H1 (cell line): Measurements from ENCODE around the gene LRRC4. TPM values are rescaled to one million over a fixed set of nuclear protein-coding genes. Genes with fewer than 3 reads are reported as not detected.

Experiments used
- polyA plus RNA-seq, 7 experiments: library from polyadenylated mRNA; depleted of rRNA in 3 of 7; stranded (reverse) in 5 of 7; unstranded in 2 of 7; fragments of >200 nt in 5 of 7; fragments of 200-250 nt in 2 of 7; gene quantifications; 1 replicate in 5 of 7; 2 replicates in 1 of 7; 4 replicates in 1 of 7; pipeline versions ENCODE4 v1.2.1 to v1.2.3, GENCODE V29; 2011 to 2013; ENCODE audit warnings: missing spikeins in 2 of 7, mixed read lengths in 2 of 7
- total RNA-seq: library from RNA; stranded (reverse); fragmentation: NEBNext Ultra II Directional; extraction: Animal tissue kit (Norgen Biotek cat#: 25700); gene quantifications from 2 replicates; pipeline ENCODE4 v1.2.1, GENCODE V29; 2021
- TF ChIP-seq, protein P1 (sequence below), 3 experiments: IDR thresholded peaks; 1 replicate in 2 of 3; 2 replicates in 1 of 3; pipeline versions ENCODE4 v1.5.1 to v1.6.1; 2011; ENCODE audit warnings: low read length in 3 of 3, mild to moderate bottlenecking in 3 of 3, inconsistent platforms in 2 of 3, low read depth in 1 of 3, moderate library complexity in 1 of 3; ENCODE audit not compliant: insufficient read depth in 1 of 3; ENCODE audit errors: control extremely low read depth in 1 of 3

Gene LRRC4
- total and polyA plus RNA-seq, 2 of the 8 experiments (the other 6 are each of a cell fraction or from before 2014, with no cell fraction given) = 13.4 to 16.4 TPM

DNA sequence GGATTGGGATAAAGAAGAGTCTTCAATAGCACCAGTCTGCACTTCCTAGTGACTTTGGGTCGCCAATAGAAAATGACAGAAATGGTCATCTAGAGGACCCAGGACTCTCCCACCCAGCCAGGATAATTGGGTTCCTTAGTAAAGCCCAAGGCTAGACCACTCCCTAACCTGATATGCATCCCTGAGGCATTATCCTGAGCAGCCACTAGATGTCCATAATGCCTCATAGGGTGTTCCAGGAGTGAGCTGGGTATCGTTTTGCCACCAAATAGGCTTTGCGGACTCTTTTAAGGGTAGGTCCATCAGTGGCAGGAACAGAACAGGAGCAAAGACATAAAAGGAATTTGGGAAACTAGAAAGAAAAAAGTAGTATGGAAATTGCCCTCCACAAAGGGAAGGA lies 4.5 kb upstream of the LRRC4 start (continued):
- TF ChIP-seq, protein P1, sequence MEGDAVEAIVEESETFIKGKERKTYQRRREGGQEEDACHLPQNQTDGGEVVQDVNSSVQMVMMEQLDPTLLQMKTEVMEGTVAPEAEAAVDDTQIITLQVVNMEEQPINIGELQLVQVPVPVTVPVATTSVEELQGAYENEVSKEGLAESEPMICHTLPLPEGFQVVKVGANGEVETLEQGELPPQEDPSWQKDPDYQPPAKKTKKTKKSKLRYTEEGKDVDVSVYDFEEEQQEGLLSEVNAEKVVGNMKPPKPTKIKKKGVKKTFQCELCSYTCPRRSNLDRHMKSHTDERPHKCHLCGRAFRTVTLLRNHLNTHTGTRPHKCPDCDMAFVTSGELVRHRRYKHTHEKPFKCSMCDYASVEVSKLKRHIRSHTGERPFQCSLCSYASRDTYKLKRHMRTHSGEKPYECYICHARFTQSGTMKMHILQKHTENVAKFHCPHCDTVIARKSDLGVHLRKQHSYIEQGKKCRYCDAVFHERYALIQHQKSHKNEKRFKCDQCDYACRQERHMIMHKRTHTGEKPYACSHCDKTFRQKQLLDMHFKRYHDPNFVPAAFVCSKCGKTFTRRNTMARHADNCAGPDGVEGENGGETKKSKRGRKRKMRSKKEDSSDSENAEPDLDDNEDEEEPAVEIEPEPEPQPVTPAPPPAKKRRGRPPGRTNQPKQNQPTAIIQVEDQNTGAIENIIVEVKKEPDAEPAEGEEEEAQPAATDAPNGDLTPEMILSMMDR (IDR thresholded peaks at IDR 0.05; ENCODE audit: control extremely low read depth in 1 of 3, insufficient read depth in 1 of 3, low read depth in 1 of 3, low read length in 3 of 3) = peak; percentile 13 to 79 (median 71)
